K562 (cell line): ENCODE results near the gene BDH1. TPM values are rescaled to one million over a fixed set of nuclear protein-coding genes. Genes with fewer than 3 reads are reported as not detected.

ENCODE experiments used
- ATAC-seq: fragments of 200-7000 bp; cut with Tn5 transposase; 3 replicates; pipeline ENCODE4 v1.9.1; 2020; ENCODE audit warnings: moderate library complexity
- BruUV-seq: library from RNA; stranded (reverse); fragments of 400-500 nt; replicated peaks from 2 replicates; lab custom pipeline; 2021; lab: Mats Ljungman, UMichigan
- CTCF ChIA-PET: fragments of 300-600 bp; formaldehyde crosslinking; extraction: SDS; loops from one replicate; lab custom pipeline; 2021; ENCODE audit warnings: low intra/inter-chr PET ratio; lab: Yijun Ruan, JAX
- POLR2A ChIA-PET: fragments of 300-600, 350-650 bp; sonication (Branson Sonifier 250); formaldehyde crosslinking; extraction: SDS; loops from one replicate; lab custom pipeline; 2021; ENCODE audit warnings: antibody characterized with exemption, inconsistent platforms; lab: Yijun Ruan, JAX
- DNase-seq, 4 experiments: peaks; one replicate each; pipeline versions ENCODE4 v3.0.0 to v3.0.0-alpha.2; 2011 to 2018; ENCODE audit warnings: low spot score in 3 of 4, mixed read lengths in 3 of 4; ENCODE audit errors: extremely low read depth in 1 of 4
- FAIRE-seq: peaks from 2 replicates; lab custom pipeline; 2011; peaks lifted over from hg19 to GRCh38; lab: Jason Lieb, UNC
- H2AFZ ChIP-seq: 2 replicates; pipeline ENCODE4 v1.6.0; 2011; ENCODE audit warnings: low read depth, low read length, control low read depth, inconsistent platforms
- H3K27ac ChIP-seq: fragments of 200-600 bp; 3 replicates; pipeline ENCODE4 v1.8.0; 2011; ENCODE audit warnings: low read depth, mild to moderate bottlenecking, control low read depth, inconsistent platforms, low read length, moderate library complexity, mixed read lengths; ENCODE audit errors: extremely low read depth
- H3K27me3 ChIP-seq, 2 experiments: fragments of 300-600 bp in 1 of 2; 2 replicates in 1 of 2; 3 replicates in 1 of 2; pipeline versions ENCODE4 v1.6.0 to v1.8.0; 2011; ENCODE audit warnings: inconsistent platforms in 2 of 2, low read length in 2 of 2, mild to moderate bottlenecking in 1 of 2, mixed read lengths in 1 of 2, moderate library complexity in 1 of 2; ENCODE audit not compliant: control insufficient read depth in 2 of 2, insufficient read depth in 2 of 2
- H3K36me3 ChIP-seq: fragments of 300-600 bp; 3 replicates; pipeline ENCODE4 v1.8.0; 2011; ENCODE audit warnings: mild to moderate bottlenecking, low read length, inconsistent platforms; ENCODE audit not compliant: control insufficient read depth, insufficient read depth
- H3K4me1 ChIP-seq, 2 experiments: fragments of 200-600 bp in 1 of 2; replicated peaks in 1 of 2; 2 replicates in 1 of 2; 3 replicates in 1 of 2; pipeline versions ENCODE4 v1.5.1 to v1.8.0; 2011; ENCODE audit warnings: inconsistent platforms in 2 of 2, low read length in 2 of 2, mild to moderate bottlenecking in 1 of 2, mixed read lengths in 1 of 2, moderate library complexity in 1 of 2; ENCODE audit not compliant: control insufficient read depth in 2 of 2, insufficient read depth in 2 of 2
- H3K4me2 ChIP-seq: 2 replicates; pipeline ENCODE4 v1.6.1; 2011; ENCODE audit warnings: low read length, control low read depth, inconsistent platforms, mixed read lengths; ENCODE audit not compliant: insufficient read depth
- H3K4me3 ChIP-seq: fragments of 200-600 bp; sonication (generic), shearing (Covaris generic); 2 replicates; pipeline ENCODE4 v1.5.1; 2016; ENCODE audit warnings: control low read depth, inconsistent platforms
- H3K79me2 ChIP-seq: fragments of 200-600 bp; 3 replicates; pipeline ENCODE4 v1.8.0; 2011; ENCODE audit warnings: low read length, inconsistent platforms; ENCODE audit not compliant: control insufficient read depth, insufficient read depth
- H3K9ac ChIP-seq, 2 experiments: 2 replicates each; pipeline versions ENCODE4 v1.6.0 to v1.6.1; 2011; ENCODE audit warnings: low read depth in 2 of 2, low read length in 2 of 2, control low read depth in 1 of 2, inconsistent platforms in 1 of 2, mild to moderate bottlenecking in 1 of 2, mixed read lengths in 1 of 2; ENCODE audit not compliant: insufficient read depth in 1 of 2
- H3K9me1 ChIP-seq: one replicate; pipeline ENCODE4 v1.6.0; 2011; ENCODE audit warnings: inconsistent platforms, mild to moderate bottlenecking, low read length, moderate library complexity; ENCODE audit not compliant: control insufficient read depth, insufficient read depth
- H3K9me3 ChIP-seq: replicated peaks from 2 replicates; pipeline ENCODE4 v1.5.1; 2011; ENCODE audit warnings: low read depth, low read length, inconsistent platforms; ENCODE audit not compliant: control insufficient read depth, insufficient read depth
- H4K20me1 ChIP-seq: replicated peaks from 2 replicates; pipeline ENCODE4 v1.6.1; 2011; ENCODE audit warnings: low read length, inconsistent platforms, mixed read lengths; ENCODE audit not compliant: control insufficient read depth, insufficient read depth
- COPS2 ChIP-seq: fragments of 450-650 bp; conservative IDR thresholded peaks from 2 replicates; pipeline ENCODE4 v1.6.1; 2016; ENCODE audit warnings: mild to moderate bottlenecking, moderate library complexity
- ETS2 ChIP-seq: IDR thresholded peaks from 2 replicates; pipeline ENCODE4 v1.6.1; 2016; ENCODE audit warnings: borderline replicate concordance, missing genetic modification characterization, mild to moderate bottlenecking, moderate library complexity, missing compliant biosample characterization; ENCODE audit not compliant: poor library complexity, severe bottlenecking
- HDAC6 ChIP-seq: IDR thresholded peaks from 2 replicates; pipeline ENCODE4 v1.6.1; 2012; ENCODE audit warnings: low read depth, mild to moderate bottlenecking, control low read depth, inconsistent platforms, low read length, moderate library complexity
- NELFE ChIP-seq: IDR thresholded peaks from 2 replicates; pipeline ENCODE4 v1.6.1; 2011; ENCODE audit warnings: mild to moderate bottlenecking; ENCODE audit not compliant: insufficient read depth, insufficient read length
- RAD51 ChIP-seq: fragments of 450-650 bp; IDR thresholded peaks from 2 replicates; pipeline ENCODE4 v1.7.1; 2016; ENCODE audit warnings: low read depth, mild to moderate bottlenecking, borderline replicate concordance
- RFX1 ChIP-seq: fragments of 450-650 bp; IDR thresholded peaks from 2 replicates; pipeline ENCODE4 v1.6.1; 2016; ENCODE audit warnings: mild to moderate bottlenecking, moderate library complexity
- SAFB ChIP-seq: fragments of 200-400 bp; formaldehyde crosslinking; IDR thresholded peaks from 2 replicates; pipeline ENCODE4 v1.6.1; 2017; ENCODE audit warnings: low read depth, low read length, borderline replicate concordance
- SRSF1 ChIP-seq: fragments of 200-400 bp; formaldehyde crosslinking; IDR thresholded peaks from 2 replicates; pipeline ENCODE4 v1.6.1; 2017; ENCODE audit warnings: mild to moderate bottlenecking, low read depth, low read length, moderate library complexity
- TCFL5 ChIP-seq: fragments of 250-450 bp; sonication (Bioruptor Pico); conservative IDR thresholded peaks from 2 replicates; pipeline ENCODE4 v1.6.1; 2021; ENCODE audit warnings: mild to moderate bottlenecking, moderate library complexity, matching md5 sums
- ZKSCAN1 ChIP-seq: fragments of 150-350 bp; IDR thresholded peaks from 2 replicates; pipeline ENCODE4 v1.6.1; 2016; ENCODE audit warnings: low read depth, low read length
- ZKSCAN8 ChIP-seq: fragments of 200-800 bp; sonication (Bioruptor generic); IDR thresholded peaks from 2 replicates; pipeline ENCODE4 v1.6.1; 2016; ENCODE audit warnings: missing genetic modification characterization, missing compliant biosample characterization
- ZNF140 ChIP-seq: fragments of 250-450 bp; sonication (Bioruptor Pico); IDR thresholded peaks from 2 replicates; pipeline ENCODE4 v1.8.0; 2021; ENCODE audit warnings: moderate library complexity, mild to moderate bottlenecking, inconsistent platforms
- ZNF717 ChIP-seq: fragments of 250-450 bp; sonication (Bioruptor Pico); IDR thresholded peaks from 2 replicates; pipeline ENCODE4 v1.5.0; 2021
- WGBS: fragments of 100-300 bp; shearing (Covaris generic); methylation state at CpG from one replicate; pipeline ENCODE4 v1.1.6; 2016; ENCODE audit warnings: low coverage, mixed read lengths; ENCODE audit not compliant: insufficient coverage; ENCODE audit errors: missing lambda C conversion rate; 5-methylcytosine and 5-hydroxymethylcytosine counted together
- in situ Hi-C: fragments of 300-500 bp; cut with MboI; formaldehyde crosslinking; loops from 4 replicates; pipeline ENCODE4 v1.15.0; 2018; ENCODE audit warnings: inconsistent platforms, mixed read lengths
- intact Hi-C: fragments of 100-400 bp; cut with micrococcal nuclease; formaldehyde crosslinking; loops from 2 replicates; pipeline ENCODE4 v1.14.2; 2022
- polyA plus RNA-seq, 8 experiments: library from polyadenylated mRNA; depleted of rRNA in 4 of 8; stranded (reverse) in 5 of 8; unstranded in 3 of 8; fragments of >200 nt; fragmentation: Nextera tagmentation in 2 of 8; fragmentation: Illumina TruSeq in 1 of 8; extraction: Ambion mirVana in 2 of 8; extraction: Trizol in 1 of 8; gene quantifications; 2 replicates each; pipeline versions ENCODE4 v1.2.1 to v1.2.3, GENCODE V29; 2011 to 2014; ENCODE audit warnings: inconsistent platforms in 1 of 8, missing spikeins in 1 of 8
- total RNA-seq, 7 experiments: library from RNA; depleted of rRNA in 6 of 7; stranded (reverse); fragments of >200 nt in 6 of 7; fragmentation: Illumina TruSeq in 2 of 7; extraction: Trizol in 2 of 7; gene quantifications; 2 replicates each; pipeline versions ENCODE4 v1.2.1 to v1.2.3, GENCODE V29; 2011 to 2021; ENCODE audit warnings: low replicate concordance in 1 of 7

BDH1 gene
- total and polyA plus RNA-seq, 9 of the 15 experiments (the other 6 are each of a cell fraction or from before 2014, with no cell fraction given) = 0.07 to 0.89 (median 0.12) TPM; not detected in 3

GRCh38 chr3:197472151-197472550 is 83.6 kb downstream of the BDH1 start:
- no peak overlapping the region for H3K4me3 ChIP-seq
- no peaks in the 10 kb centered on the region for H3K79me2 ChIP-seq
- CTCF ChIA-PET = no interaction called here
- H3K9me3 ChIP-seq = no peaks in the 10 kb centered on the region
- no peaks in the 10 kb centered on the region for H3K9me1 ChIP-seq
- ATAC-seq (no peak), DNase-seq (no peak), FAIRE-seq (no peak)
- no peak for TF ChIP-seq SAFB
- TF ChIP-seq SRSF1 = no peak
- no peak for TF ChIP-seq NELFE
- TF ChIP-seq ZKSCAN1 = no peak
- TF ChIP-seq TCFL5 (CRISPR knock-in tag) = no peak
- TF ChIP-seq ETS2 = no peak
- no peak for TF ChIP-seq ZNF717 (CRISPR knock-in tag)
- no peak for TF ChIP-seq COPS2
- no peak for TF ChIP-seq HDAC6
- TF ChIP-seq ZKSCAN8 (CRISPR knock-in tag) = no peak
- TF ChIP-seq RFX1 = no peak
- no peak for TF ChIP-seq RAD51
- TF ChIP-seq ZNF140 (CRISPR knock-in tag) = no peak
- POLR2A ChIA-PET = interaction anchor here (0.6 to 0.9 kb wide), 2 partner anchors 10 to 20 kb away, joined by 3 read pairs; no protein-coding TSS in a partner anchor
- H3K27ac ChIP-seq = no peak overlapping the region
- no peak overlapping the region for H3K9ac ChIP-seq
- H2AFZ ChIP-seq = no peak overlapping the region
- H4K20me1 ChIP-seq = no peaks in the 10 kb centered on the region
- BruUV-seq = no TSS peak
- in situ Hi-C loops (no loop called here), intact Hi-C loops (no loop called here)
- peaks cover 30 to 63% of the 10 kb centered on the region in 2 experiments for H3K27me3 ChIP-seq
- no peaks in the 10 kb centered on the region for H3K36me3 ChIP-seq
- 13% methylated on average over 2 of the region's 2 CpGs for whole genome bisulfite sequencing
- H3K4me1 ChIP-seq = no peaks in the 10 kb centered on the region
- no peak overlapping the region for H3K4me2 ChIP-seq
